PC-3 (cell line): Measurements from ENCODE around the gene TSPYL2.

Experiments
- EZH2 ChIP-seq: fragments of 300-600 bp; sonication (generic); IDR thresholded peaks from one replicate; pipeline ENCODE4 v1.6.1; 2017; ENCODE audit warnings: antibody characterized with exemption, mild to moderate bottlenecking, low read length; ENCODE audit not compliant: unreplicated experiment
- TF ChIP-seq, protein P1 (sequence below): fragments of 300-600 bp; sonication (generic); conservative IDR thresholded peaks from 2 replicates; pipeline ENCODE4 v1.5.1; 2017; ENCODE audit warnings: antibody characterized with exemption, low read depth, mild to moderate bottlenecking, low read length

GRCh38 chrX:53114864-53115549, 32.8 kb downstream of the TSPYL2 start:
- TF ChIP-seq, protein P1, sequence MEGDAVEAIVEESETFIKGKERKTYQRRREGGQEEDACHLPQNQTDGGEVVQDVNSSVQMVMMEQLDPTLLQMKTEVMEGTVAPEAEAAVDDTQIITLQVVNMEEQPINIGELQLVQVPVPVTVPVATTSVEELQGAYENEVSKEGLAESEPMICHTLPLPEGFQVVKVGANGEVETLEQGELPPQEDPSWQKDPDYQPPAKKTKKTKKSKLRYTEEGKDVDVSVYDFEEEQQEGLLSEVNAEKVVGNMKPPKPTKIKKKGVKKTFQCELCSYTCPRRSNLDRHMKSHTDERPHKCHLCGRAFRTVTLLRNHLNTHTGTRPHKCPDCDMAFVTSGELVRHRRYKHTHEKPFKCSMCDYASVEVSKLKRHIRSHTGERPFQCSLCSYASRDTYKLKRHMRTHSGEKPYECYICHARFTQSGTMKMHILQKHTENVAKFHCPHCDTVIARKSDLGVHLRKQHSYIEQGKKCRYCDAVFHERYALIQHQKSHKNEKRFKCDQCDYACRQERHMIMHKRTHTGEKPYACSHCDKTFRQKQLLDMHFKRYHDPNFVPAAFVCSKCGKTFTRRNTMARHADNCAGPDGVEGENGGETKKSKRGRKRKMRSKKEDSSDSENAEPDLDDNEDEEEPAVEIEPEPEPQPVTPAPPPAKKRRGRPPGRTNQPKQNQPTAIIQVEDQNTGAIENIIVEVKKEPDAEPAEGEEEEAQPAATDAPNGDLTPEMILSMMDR = no peak
- TF ChIP-seq EZH2 = no peak
